ENCODE results near the gene PPARG. TPM values are rescaled to one million over a fixed set of nuclear protein-coding genes. Genes with fewer than 3 reads are reported as not detected.

Gene PPARG
- total and polyA plus RNA-seq, 4 donors: 8.3 to 41.4 (median 26.2) TPM

DNA sequence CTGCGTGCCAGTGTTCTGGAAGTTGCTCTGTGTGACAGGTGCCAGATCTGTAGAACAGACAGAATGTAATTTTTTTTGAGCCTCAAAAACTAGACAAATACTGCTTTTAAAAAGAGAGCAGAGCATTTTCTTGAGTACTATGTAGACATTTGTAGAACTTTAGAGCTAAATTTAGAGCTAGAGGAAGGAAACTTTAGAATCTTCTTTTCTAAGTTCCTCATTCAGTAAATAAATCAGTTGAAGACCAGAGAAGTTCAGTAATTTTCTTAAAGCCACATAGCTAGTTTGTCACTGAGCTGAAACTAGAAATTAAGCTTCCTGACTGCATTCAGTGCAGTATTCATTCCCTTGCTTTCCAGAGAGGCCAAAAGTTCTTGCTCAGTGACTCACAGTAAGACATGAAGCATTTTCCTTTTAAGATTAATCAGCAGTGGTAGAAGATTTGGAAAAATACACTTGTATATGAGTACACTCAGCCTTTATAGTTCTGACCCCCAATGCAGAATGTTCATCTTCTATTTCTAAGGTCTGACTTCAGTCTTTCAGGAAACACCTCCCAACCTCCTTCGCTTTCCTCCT lies 111.8 kb downstream of the PPARG start:
- no peak for TF ChIP-seq CTCF (IDR thresholded peaks at IDR 0.05; ENCODE audit: control extremely low read depth, extremely low read depth)
- DNase-seq (no peak), ATAC-seq (ENCODE audit: insufficient read depth, low FRiP score) (no peak)
- Histone ChIP-seq H3K9ac (ENCODE audit: insufficient read depth in 1 of 2, low read length in 2 of 2) (no peak overlapping the region), H3K36me3 (ENCODE audit: control insufficient read depth in 4 of 4, insufficient read depth in 4 of 4, low read length in 4 of 4) (no peaks in the 10 kb centered on the region), H3K27ac (ENCODE audit: low read depth in 1 of 2, low read length in 1 of 2) (no peak overlapping the region), H3K27me3 (ENCODE audit: control insufficient read depth in 3 of 3, insufficient read depth in 3 of 3, low read length in 2 of 3) (peaks cover 0 to 2% (median 0%) of the 10 kb centered on the region in 3 donors), H3K4me1 (ENCODE audit: control insufficient read depth in 5 of 5, insufficient read depth in 5 of 5, low read length in 5 of 5) (no peaks in the 10 kb centered on the region), H3K4me3 (no peak overlapping the region), H3K9me3 (ENCODE audit: control insufficient read depth in 4 of 4, insufficient read depth in 3 of 4, low read length in 3 of 4) (no peaks in the 10 kb centered on the region)
- WGBS, 2 donors: 86 to 87% methylated on average over 2 of the region's 2 CpGs

- TF ChIP-seq CTCF (IDR thresholded peaks at IDR 0.05; ENCODE audit: control extremely low read depth, extremely low read depth): no peak
- ATAC-seq (ENCODE audit: insufficient read depth, low FRiP score) (no peak), DNase-seq (no peak)
- Histone ChIP-seq H3K9me3 (ENCODE audit: control insufficient read depth in 4 of 4, insufficient read depth in 3 of 4, low read length in 3 of 4) (no peaks in the 10 kb centered on the region), H3K36me3 (ENCODE audit: control insufficient read depth in 4 of 4, insufficient read depth in 4 of 4, low read length in 4 of 4) (no peaks in the 10 kb centered on the region), H3K4me1 (ENCODE audit: control insufficient read depth in 5 of 5, insufficient read depth in 5 of 5, low read length in 5 of 5) (no peaks in the 10 kb centered on the region), H3K9ac (ENCODE audit: insufficient read depth in 1 of 2, low read length in 2 of 2) (no peak overlapping the region), H3K27ac (ENCODE audit: low read depth in 1 of 2, low read length in 1 of 2) (no peak overlapping the region), H3K27me3 (ENCODE audit: control insufficient read depth in 3 of 3, insufficient read depth in 3 of 3, low read length in 2 of 3) (peaks cover 0 to 2% (median 0%) of the 10 kb centered on the region in 3 donors), H3K4me3 (no peak overlapping the region)
- 91% methylated on average over 4 of the region's 4 CpGs for WGBS, 2 donors
Observed at GRCh38 chr3:12401208-12401607, 112.3 kb downstream of the PPARG start.

DNA sequence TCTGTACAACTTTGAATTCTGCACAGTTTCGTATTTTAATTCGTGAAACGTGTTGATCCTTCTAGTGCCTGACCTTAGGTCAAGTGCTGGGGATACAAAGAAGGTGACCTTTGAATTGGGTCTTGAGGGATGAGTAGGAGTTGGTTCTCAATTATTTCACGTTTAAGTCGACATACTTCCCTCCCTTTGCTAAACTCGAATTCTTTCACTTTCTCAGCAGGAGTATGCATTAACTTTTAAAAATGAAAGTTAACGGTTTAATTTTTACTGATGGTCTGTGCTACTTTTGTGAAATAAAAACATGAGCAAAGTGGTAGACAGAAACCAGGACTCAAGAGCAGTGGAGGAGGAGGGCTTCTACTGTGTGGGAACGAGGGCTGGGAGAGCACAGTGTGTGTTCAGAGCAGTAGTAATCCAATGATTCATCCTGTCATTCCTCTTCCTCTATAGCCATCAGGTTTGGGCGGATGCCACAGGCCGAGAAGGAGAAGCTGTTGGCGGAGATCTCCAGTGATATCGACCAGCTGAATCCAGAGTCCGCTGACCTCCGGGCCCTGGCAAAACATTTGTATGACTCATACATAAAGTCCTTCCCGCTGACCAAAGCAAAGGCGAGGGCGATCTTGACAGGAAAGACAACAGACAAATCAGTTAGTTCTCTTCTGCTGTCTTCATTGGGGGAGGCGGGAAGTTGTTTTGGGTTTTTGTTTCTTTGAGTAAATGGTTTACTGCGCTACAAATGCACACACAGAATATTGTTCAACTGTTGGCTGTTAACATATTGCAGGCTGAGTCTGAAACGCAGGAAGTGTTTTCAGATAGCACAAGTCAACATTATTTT lies 116.8 kb downstream of the PPARG start:
- H3K4me3 ChIP-seq: no peak overlapping the region
- DNase-seq (peak; percentile 16 to 71 (median 37)), ATAC-seq (ENCODE audit: insufficient read depth, low FRiP score) (peak; percentile 88)
- H3K4me1 ChIP-seq (ENCODE audit: control insufficient read depth in 5 of 5, insufficient read depth in 5 of 5, low read length in 5 of 5): no peaks in the 10 kb centered on the region
- no peak overlapping the region for H3K9ac ChIP-seq (ENCODE audit: insufficient read depth in 1 of 2, low read length in 2 of 2)
- no peak for TF ChIP-seq CTCF (IDR thresholded peaks at IDR 0.05; ENCODE audit: control extremely low read depth, extremely low read depth)
- no peaks in the 10 kb centered on the region for H3K27me3 ChIP-seq (ENCODE audit: control insufficient read depth in 3 of 3, insufficient read depth in 3 of 3, low read length in 2 of 3)
- peak overlapping the region in 1 of 2 donors; percentile 50 for H3K27ac ChIP-seq (ENCODE audit: low read depth in 1 of 2, low read length in 1 of 2)
- H3K9me3 ChIP-seq (ENCODE audit: control insufficient read depth in 4 of 4, insufficient read depth in 3 of 4, low read length in 3 of 4): no peaks in the 10 kb centered on the region
- WGBS, 2 donors: 56 to 69% methylated on average over 20 of the region's 20 CpGs
- no peaks in the 10 kb centered on the region for H3K36me3 ChIP-seq (ENCODE audit: control insufficient read depth in 4 of 4, insufficient read depth in 4 of 4, low read length in 4 of 4)

Data from lung (tissue), 12 donors.